K562 (cell line): Measurements from ENCODE around the gene MYO15B. TPM values are rescaled to one million over a fixed set of nuclear protein-coding genes. Genes with fewer than 3 reads are reported as not detected.

Experiments used
- ATAC-seq: fragments of 200-7000 bp; cut with Tn5 transposase; 3 replicates; pipeline ENCODE4 v1.9.1; 2020; ENCODE audit warnings: moderate library complexity
- BruUV-seq: library from RNA; stranded (reverse); fragments of 400-500 nt; replicated peaks from 2 replicates; lab custom pipeline; 2021; lab: Mats Ljungman, UMichigan
- CTCF ChIA-PET: fragments of 300-600 bp; formaldehyde crosslinking; extraction: SDS; loops from one replicate; lab custom pipeline; 2021; ENCODE audit warnings: low intra/inter-chr PET ratio; lab: Yijun Ruan, JAX
- POLR2A ChIA-PET: fragments of 300-600, 350-650 bp; sonication (Branson Sonifier 250); formaldehyde crosslinking; extraction: SDS; loops from one replicate; lab custom pipeline; 2021; ENCODE audit warnings: antibody characterized with exemption, inconsistent platforms; lab: Yijun Ruan, JAX
- DNase-seq, 4 experiments: peaks; one replicate each; pipeline versions ENCODE4 v3.0.0 to v3.0.0-alpha.2; 2011 to 2018; ENCODE audit warnings: low spot score in 3 of 4, mixed read lengths in 3 of 4; ENCODE audit errors: extremely low read depth in 1 of 4
- FAIRE-seq: peaks from 2 replicates; lab custom pipeline; 2011; peaks lifted over from hg19 to GRCh38; lab: Jason Lieb, UNC
- H2AFZ ChIP-seq: 2 replicates; pipeline ENCODE4 v1.6.0; 2011; ENCODE audit warnings: low read depth, low read length, control low read depth, inconsistent platforms
- H3K27ac ChIP-seq: fragments of 200-600 bp; 3 replicates; pipeline ENCODE4 v1.8.0; 2011; ENCODE audit warnings: low read depth, mild to moderate bottlenecking, control low read depth, inconsistent platforms, low read length, moderate library complexity, mixed read lengths; ENCODE audit errors: extremely low read depth
- H3K27me3 ChIP-seq, 2 experiments: fragments of 300-600 bp in 1 of 2; 2 replicates in 1 of 2; 3 replicates in 1 of 2; pipeline versions ENCODE4 v1.6.0 to v1.8.0; 2011; ENCODE audit warnings: inconsistent platforms in 2 of 2, low read length in 2 of 2, mild to moderate bottlenecking in 1 of 2, mixed read lengths in 1 of 2, moderate library complexity in 1 of 2; ENCODE audit not compliant: control insufficient read depth in 2 of 2, insufficient read depth in 2 of 2
- H3K36me3 ChIP-seq: fragments of 300-600 bp; 3 replicates; pipeline ENCODE4 v1.8.0; 2011; ENCODE audit warnings: mild to moderate bottlenecking, low read length, inconsistent platforms; ENCODE audit not compliant: control insufficient read depth, insufficient read depth
- H3K4me1 ChIP-seq, 2 experiments: fragments of 200-600 bp in 1 of 2; replicated peaks in 1 of 2; 2 replicates in 1 of 2; 3 replicates in 1 of 2; pipeline versions ENCODE4 v1.5.1 to v1.8.0; 2011; ENCODE audit warnings: inconsistent platforms in 2 of 2, low read length in 2 of 2, mild to moderate bottlenecking in 1 of 2, mixed read lengths in 1 of 2, moderate library complexity in 1 of 2; ENCODE audit not compliant: control insufficient read depth in 2 of 2, insufficient read depth in 2 of 2
- H3K4me2 ChIP-seq: 2 replicates; pipeline ENCODE4 v1.6.1; 2011; ENCODE audit warnings: low read length, control low read depth, inconsistent platforms, mixed read lengths; ENCODE audit not compliant: insufficient read depth
- H3K4me3 ChIP-seq: fragments of 200-600 bp; sonication (generic), shearing (Covaris generic); 2 replicates; pipeline ENCODE4 v1.5.1; 2016; ENCODE audit warnings: control low read depth, inconsistent platforms
- H3K79me2 ChIP-seq: fragments of 200-600 bp; 3 replicates; pipeline ENCODE4 v1.8.0; 2011; ENCODE audit warnings: low read length, inconsistent platforms; ENCODE audit not compliant: control insufficient read depth, insufficient read depth
- H3K9ac ChIP-seq, 2 experiments: 2 replicates each; pipeline versions ENCODE4 v1.6.0 to v1.6.1; 2011; ENCODE audit warnings: low read depth in 2 of 2, low read length in 2 of 2, control low read depth in 1 of 2, inconsistent platforms in 1 of 2, mild to moderate bottlenecking in 1 of 2, mixed read lengths in 1 of 2; ENCODE audit not compliant: insufficient read depth in 1 of 2
- H3K9me1 ChIP-seq: one replicate; pipeline ENCODE4 v1.6.0; 2011; ENCODE audit warnings: inconsistent platforms, mild to moderate bottlenecking, low read length, moderate library complexity; ENCODE audit not compliant: control insufficient read depth, insufficient read depth
- H3K9me3 ChIP-seq: replicated peaks from 2 replicates; pipeline ENCODE4 v1.5.1; 2011; ENCODE audit warnings: low read depth, low read length, inconsistent platforms; ENCODE audit not compliant: control insufficient read depth, insufficient read depth
- H4K20me1 ChIP-seq: replicated peaks from 2 replicates; pipeline ENCODE4 v1.6.1; 2011; ENCODE audit warnings: low read length, inconsistent platforms, mixed read lengths; ENCODE audit not compliant: control insufficient read depth, insufficient read depth
- CCNT2 ChIP-seq: IDR thresholded peaks from 2 replicates; pipeline ENCODE4 v1.6.1; 2011; ENCODE audit warnings: borderline replicate concordance, low read depth, mild to moderate bottlenecking, moderate library complexity, mixed read lengths, low read length; ENCODE audit not compliant: insufficient read length; ENCODE audit errors: extremely low read depth
- POLR2G ChIP-seq: fragments of 200-400 bp; formaldehyde crosslinking; IDR thresholded peaks from 2 replicates; pipeline ENCODE4 v1.6.1; 2017; ENCODE audit warnings: low read depth, mild to moderate bottlenecking, antibody characterized with exemption, low read length, moderate library complexity
- ZBTB33 ChIP-seq: sonication (generic); formaldehyde crosslinking; IDR thresholded peaks from 2 replicates; pipeline ENCODE4 v1.8.1; 2023; ENCODE audit warnings: mild to moderate bottlenecking, missing genetic modification reagents
- WGBS: fragments of 100-300 bp; shearing (Covaris generic); methylation state at CpG from one replicate; pipeline ENCODE4 v1.1.6; 2016; ENCODE audit warnings: low coverage, mixed read lengths; ENCODE audit not compliant: insufficient coverage; ENCODE audit errors: missing lambda C conversion rate; 5-methylcytosine and 5-hydroxymethylcytosine counted together
- in situ Hi-C: fragments of 300-500 bp; cut with MboI; formaldehyde crosslinking; loops from 4 replicates; pipeline ENCODE4 v1.15.0; 2018; ENCODE audit warnings: inconsistent platforms, mixed read lengths
- intact Hi-C: fragments of 100-400 bp; cut with micrococcal nuclease; formaldehyde crosslinking; loops from 2 replicates; pipeline ENCODE4 v1.14.2; 2022
- polyA plus RNA-seq, 8 experiments: library from polyadenylated mRNA; depleted of rRNA in 4 of 8; stranded (reverse) in 5 of 8; unstranded in 3 of 8; fragments of >200 nt; fragmentation: Nextera tagmentation in 2 of 8; fragmentation: Illumina TruSeq in 1 of 8; extraction: Ambion mirVana in 2 of 8; extraction: Trizol in 1 of 8; gene quantifications; 2 replicates each; pipeline versions ENCODE4 v1.2.1 to v1.2.3, GENCODE V29; 2011 to 2014; ENCODE audit warnings: inconsistent platforms in 1 of 8, missing spikeins in 1 of 8
- total RNA-seq, 7 experiments: library from RNA; depleted of rRNA in 6 of 7; stranded (reverse); fragments of >200 nt in 6 of 7; fragmentation: Illumina TruSeq in 2 of 7; extraction: Trizol in 2 of 7; gene quantifications; 2 replicates each; pipeline versions ENCODE4 v1.2.1 to v1.2.3, GENCODE V29; 2011 to 2021; ENCODE audit warnings: low replicate concordance in 1 of 7

MYO15B gene
- total and polyA plus RNA-seq, 9 of the 15 experiments (the other 6 are each of a cell fraction or from before 2014, with no cell fraction given): 0.05 to 3.1 (median 0.83) TPM; not detected in 2

GRCh38 chr17:75630071-75630917 is 42.7 kb downstream of the MYO15B start:
- Histone ChIP-seq H3K27me3 (no peaks in the 10 kb centered on the region), H3K9me1 (no peaks in the 10 kb centered on the region), H3K4me1 (peaks cover 19 to 76% of the 10 kb centered on the region in 2 experiments), H3K27ac (no peak overlapping the region), H3K4me3 (no peak overlapping the region), H2AFZ (no peak overlapping the region), H3K9me3 (no peaks in the 10 kb centered on the region), H3K9ac (peak overlapping the region in 1 of 2 experiments; percentile 11; a peak in 1 of 4 replicates), H3K36me3 (peaks cover 4% of the 10 kb centered on the region; the same call in 2 of the 3 replicates), H4K20me1 (peaks cover 13% of the 10 kb centered on the region; the same call in 1 of the 2 replicates), H3K4me2 (no peak overlapping the region), H3K79me2 (no peaks in the 10 kb centered on the region)
- BruUV-seq: no TSS peak
- ChIA-PET POLR2A (interaction anchor here (0.6 to 0.8 kb wide), 2 partner anchors 108 to 120 kb away, joined by 3 read pairs; no protein-coding TSS in a partner anchor), CTCF (no interaction called here)
- DNase-seq (no peak), FAIRE-seq (no peak), ATAC-seq (no peak)
- 87% methylated on average over 21 of the region's 26 CpGs for WGBS
- intact Hi-C loops (no loop called here), in situ Hi-C loops (no loop called here)
- TF ChIP-seq POLR2G (0 out of 2 replicates have a peak, but pooled peaks have one; percentile 9), ZBTB33 (CRISPR knock-in tag) (peak; percentile 15; the same call in 1 of the 2 replicates), CCNT2 (no peak)
